T-helper 17 cell (primary cell): ENCODE data around the gene LCN9. TPM values are rescaled to one million over a fixed set of nuclear protein-coding genes. Genes with fewer than 3 reads are reported as not detected.
A peak's percentile ranks its signal among the peaks of the same experiment; 100 is the strongest.
"Not testable (repeated sequence)": the region's sequence is repeated elsewhere in the genome, so short reads cannot be mapped to it uniquely, and the experiment has no call there.

Experiments
- ATAC-seq: fragments of 150-1000 bp; cut with Tn5 transposase; 2 replicates; pipeline ENCODE4 v1.10.0; 2021; ENCODE audit warnings: mild to moderate bottlenecking, moderate library complexity
- DNase-seq, 3 donors: peaks; one replicate each; pipeline versions ENCODE4 v3.0.0 to v3.0.0-alpha.2; 2020 to 2021
- H3K9me3 ChIP-seq: one replicate; pipeline ENCODE4 v1.7.0; 2013; ENCODE audit warnings: low read length, mild to moderate bottlenecking; ENCODE audit not compliant: control insufficient read depth, poor library complexity, severe bottlenecking
- H3K27ac Mint-ChIP-seq: one replicate; pipeline ENCODE4 v1.8.0; 2022; ENCODE audit warnings: mild to moderate bottlenecking, moderate library complexity, mixed read lengths
- H3K27me3 Mint-ChIP-seq: one replicate; pipeline ENCODE4 v1.8.0; 2022; ENCODE audit warnings: mixed read lengths
- H3K36me3 Mint-ChIP-seq: one replicate; pipeline ENCODE4 v1.8.0; 2022; ENCODE audit warnings: low read depth, mixed read lengths
- H3K4me1 Mint-ChIP-seq: one replicate; pipeline ENCODE4 v1.8.0; 2022; ENCODE audit warnings: mild to moderate bottlenecking, mixed read lengths
- H3K4me3 Mint-ChIP-seq: one replicate; pipeline ENCODE4 v1.8.0; 2022; ENCODE audit warnings: mild to moderate bottlenecking, moderate library complexity, mixed read lengths
- total RNA-seq, 4 donors: library from RNA in 2 of 4; stranded (reverse) in 2 of 4; gene quantifications; one replicate each; pipeline ENCODE4 v1.2.3 and lab custom pipeline; 2022 to 2026

The LCN9 gene
- total RNA-seq, 2 donors from 2014 or later = not detected

DNA sequence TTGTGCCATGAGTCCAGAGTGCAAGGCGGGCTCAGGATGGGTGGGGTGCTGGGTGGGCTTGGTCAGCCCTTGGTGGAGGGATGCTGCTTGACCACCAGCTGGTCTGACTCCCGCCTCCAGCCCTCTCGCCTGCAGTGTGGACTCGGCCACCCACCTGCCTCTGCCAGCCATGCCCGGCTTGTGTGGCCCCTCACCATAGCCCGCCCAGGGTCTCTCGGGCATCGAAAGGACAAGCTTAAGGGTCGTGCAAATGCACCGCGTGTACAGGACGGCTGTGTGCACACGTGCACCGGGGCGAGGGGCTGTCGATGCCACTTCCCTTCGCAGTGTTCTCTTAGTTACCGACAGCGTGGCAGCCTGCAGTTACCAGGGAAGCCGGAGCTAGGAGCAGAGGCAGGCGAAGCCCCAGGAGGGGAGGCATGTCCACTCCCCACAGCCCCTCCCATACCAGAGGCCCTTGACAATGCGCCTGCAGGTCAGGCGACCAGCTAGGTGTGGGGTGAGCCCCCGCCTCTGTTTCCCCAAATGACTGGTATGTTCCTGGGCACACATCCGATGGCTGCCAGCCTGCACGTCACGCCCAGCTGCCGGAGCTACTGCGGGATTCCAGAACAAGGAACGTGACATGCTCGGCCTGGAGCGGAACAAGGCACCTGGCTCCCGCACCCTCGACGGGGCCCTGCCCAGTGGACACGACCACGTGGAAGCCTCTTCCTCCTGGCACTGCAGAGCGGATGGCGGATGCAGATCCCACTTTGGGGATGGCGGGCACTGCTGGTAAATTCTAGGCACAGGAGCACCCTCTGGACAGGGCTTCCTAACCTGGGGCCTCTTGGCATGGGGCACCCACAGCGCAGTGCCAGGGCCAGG lies 7.8 kb downstream of the LCN9 start:
- ATAC-seq = no peak
- Mint-ChIP-seq H3K27me3 (peaks cover 4% of the 10 kb centered on the region), H3K4me3 (no peak overlapping the region), H3K27ac (no peak overlapping the region), H3K4me1 (peaks cover 2% of the 10 kb centered on the region), H3K36me3 (no peaks in the 10 kb centered on the region)
- no peaks in the 10 kb centered on the region for H3K9me3 ChIP-seq
- DNase-seq = no peak

DNA sequence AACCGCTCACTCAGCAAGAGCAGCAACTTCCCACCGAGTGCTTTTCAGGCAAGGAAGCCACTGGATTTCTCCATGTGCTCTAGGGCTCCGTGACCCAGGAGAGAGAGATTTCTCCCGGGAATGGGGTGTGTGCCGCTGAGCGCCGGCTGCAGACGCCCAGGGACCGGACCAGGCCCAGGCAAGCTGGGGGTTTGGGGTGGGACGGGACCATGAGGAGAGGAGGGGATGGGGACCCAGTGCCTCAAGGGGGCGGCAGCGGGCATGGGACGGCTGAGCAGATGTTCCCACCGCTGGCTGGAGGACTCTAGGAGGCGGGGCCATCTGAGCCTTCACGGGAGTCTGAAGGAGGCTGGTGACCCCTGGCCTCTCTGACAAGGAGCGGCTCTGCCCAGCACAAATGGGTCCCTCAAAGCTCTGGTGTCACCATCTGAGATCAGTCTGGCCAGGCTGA lies 8.5 kb downstream of the LCN9 start:
- peaks cover 2% of the 10 kb centered on the region for H3K4me1 Mint-ChIP-seq
- peaks cover 4% of the 10 kb centered on the region for H3K27me3 Mint-ChIP-seq

DNA sequence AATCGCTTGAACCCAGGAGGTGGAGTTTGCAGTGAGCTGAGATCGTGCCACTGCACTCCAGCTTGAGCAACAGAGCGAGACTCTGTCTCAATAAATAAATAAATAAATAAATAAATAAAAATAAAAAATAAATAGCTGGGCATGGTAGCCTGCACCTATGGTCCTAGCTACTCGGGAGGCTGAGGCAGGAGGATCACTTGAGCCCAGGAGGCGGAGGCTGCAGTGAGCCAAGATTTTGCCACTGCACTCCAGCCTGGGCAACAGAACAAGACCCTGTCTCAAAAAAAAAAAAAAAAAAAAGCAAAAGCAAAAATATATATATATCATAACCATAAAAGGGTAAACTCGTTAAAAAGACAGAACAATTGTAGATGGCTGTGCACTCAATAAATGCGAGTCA lies 9.7 kb downstream of the LCN9 start:
- not testable (repeated sequence) for H3K27me3 Mint-ChIP-seq, H3K9me3 ChIP-seq, H3K36me3 Mint-ChIP-seq, ATAC-seq, H3K4me1 Mint-ChIP-seq, DNase-seq, H3K27ac Mint-ChIP-seq, H3K4me3 Mint-ChIP-seq

More for the DNA sequence above, 8.5 kb downstream of the LCN9 start:
- no peaks in the 10 kb centered on the region for H3K9me3 ChIP-seq
- DNase-seq (no peak), ATAC-seq (no peak)
- no peak overlapping the region for H3K27ac Mint-ChIP-seq
- H3K4me3 Mint-ChIP-seq = no peak overlapping the region
- H3K36me3 Mint-ChIP-seq = no peaks in the 10 kb centered on the region

DNA sequence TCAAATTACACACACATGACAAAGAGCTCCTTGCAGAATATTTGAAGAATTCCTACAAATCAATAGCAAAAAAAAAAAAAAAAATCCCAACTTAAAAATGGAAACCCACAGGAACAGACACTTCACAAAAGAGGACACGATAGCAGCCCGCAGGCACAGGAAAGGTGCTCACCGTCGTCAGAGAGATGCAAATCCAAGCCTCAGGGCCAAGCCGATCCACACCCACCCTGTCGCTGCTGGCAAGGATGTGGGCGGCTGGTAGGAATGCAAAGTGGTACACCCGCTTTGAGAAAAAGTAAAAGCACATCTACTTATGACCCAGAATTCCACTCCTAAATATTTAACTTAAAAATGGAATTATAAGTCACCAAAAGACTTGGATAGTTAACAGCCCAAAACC lies 10.8 kb downstream of the LCN9 start:
- Mint-ChIP-seq H3K4me1 (peaks cover 2% of the 10 kb centered on the region), H3K27ac (no peak overlapping the region), H3K4me3 (no peak overlapping the region), H3K27me3 (peaks cover 4% of the 10 kb centered on the region), H3K36me3 (no peaks in the 10 kb centered on the region)
- no peaks in the 10 kb centered on the region for H3K9me3 ChIP-seq
- ATAC-seq (no peak), DNase-seq (no peak)

DNA sequence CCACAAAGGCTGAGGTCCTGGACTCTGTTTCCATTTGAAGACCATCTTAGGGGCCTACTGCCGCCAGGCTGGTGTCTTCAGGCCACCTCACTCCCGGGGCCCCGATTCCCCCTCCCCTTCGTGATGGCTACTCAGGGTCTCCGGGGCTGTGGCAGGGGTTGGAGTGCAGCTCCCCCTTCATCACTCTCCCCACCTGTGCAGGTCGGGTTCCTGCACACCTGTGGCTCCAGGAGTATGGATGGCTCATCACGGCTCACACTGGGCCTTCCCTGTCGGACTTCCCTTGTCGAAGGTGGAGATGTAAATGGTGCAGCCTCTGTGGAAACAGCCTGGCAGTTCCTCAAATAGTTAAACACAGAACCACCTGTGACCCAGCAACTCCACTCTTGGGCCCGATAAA lies 11.9 kb downstream of the LCN9 start:
- Mint-ChIP-seq H3K36me3 (no peaks in the 10 kb centered on the region), H3K4me1 (peaks cover 2% of the 10 kb centered on the region), H3K27me3 (peaks cover 4% of the 10 kb centered on the region), H3K4me3 (no peak overlapping the region), H3K27ac (no peak overlapping the region)
- ATAC-seq = no peak
- H3K9me3 ChIP-seq = no peaks in the 10 kb centered on the region
- DNase-seq = no peak

DNA sequence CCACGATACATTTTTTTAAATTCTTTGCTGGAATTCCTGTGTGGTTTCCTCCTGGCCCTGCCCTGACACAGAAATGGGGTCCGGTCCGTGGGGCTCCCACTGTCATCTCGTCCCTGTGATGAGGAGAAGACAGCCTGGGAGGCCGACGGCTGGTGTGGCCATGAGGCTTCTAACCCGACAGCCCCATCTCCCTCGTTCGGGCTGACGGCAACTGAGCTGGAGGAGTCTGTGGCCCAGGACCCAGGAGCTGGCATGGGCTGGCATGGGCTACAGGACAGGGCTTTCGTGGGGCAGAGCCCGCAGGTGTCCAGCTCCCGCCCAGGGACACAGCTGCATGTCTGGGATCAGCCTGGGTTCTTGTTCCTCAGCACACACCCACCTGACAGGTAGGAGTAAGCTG lies 13.8 kb downstream of the LCN9 start:
- DNase-seq (no peak), ATAC-seq (no peak)
- Mint-ChIP-seq H3K27ac (peak overlapping the region; percentile 61), H3K4me1 (peaks cover 4% of the 10 kb centered on the region), H3K36me3 (no peaks in the 10 kb centered on the region), H3K4me3 (no peak overlapping the region), H3K27me3 (peaks cover 9% of the 10 kb centered on the region)
- no peaks in the 10 kb centered on the region for H3K9me3 ChIP-seq

DNA sequence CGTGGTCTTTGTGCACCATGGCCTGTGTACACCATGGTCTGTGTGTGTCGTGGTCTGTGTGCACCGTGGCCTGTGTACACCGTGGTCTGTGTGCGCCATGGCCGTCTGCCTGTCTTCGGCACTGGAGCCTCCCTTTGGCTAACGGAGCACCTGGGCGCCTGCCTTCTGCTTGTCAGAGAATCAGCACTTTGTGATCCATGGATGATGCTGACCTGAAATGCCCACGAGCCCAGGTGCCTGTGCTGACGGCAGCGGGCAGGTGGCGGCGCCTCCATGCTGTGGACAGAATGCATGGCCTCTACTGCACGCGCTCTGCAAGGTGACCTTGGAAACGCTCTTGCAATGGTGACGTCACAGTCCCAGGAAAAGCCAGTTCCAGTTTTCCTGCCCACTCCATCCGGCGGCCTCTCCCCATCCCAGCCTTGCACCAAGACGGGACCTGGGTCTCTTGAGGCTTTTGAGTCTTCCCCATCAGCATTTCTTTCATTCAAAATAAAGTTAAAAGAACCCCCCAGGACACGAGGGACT lies 14.6 kb downstream of the LCN9 start:
- DNase-seq (no peak), ATAC-seq (no peak)
- H3K27ac Mint-ChIP-seq = no peak overlapping the region
- no peak overlapping the region for H3K4me3 Mint-ChIP-seq
- H3K27me3 Mint-ChIP-seq = peaks cover 12% of the 10 kb centered on the region
- H3K4me1 Mint-ChIP-seq = peaks cover 4% of the 10 kb centered on the region
- no peaks in the 10 kb centered on the region for H3K9me3 ChIP-seq
- no peaks in the 10 kb centered on the region for H3K36me3 Mint-ChIP-seq

DNA sequence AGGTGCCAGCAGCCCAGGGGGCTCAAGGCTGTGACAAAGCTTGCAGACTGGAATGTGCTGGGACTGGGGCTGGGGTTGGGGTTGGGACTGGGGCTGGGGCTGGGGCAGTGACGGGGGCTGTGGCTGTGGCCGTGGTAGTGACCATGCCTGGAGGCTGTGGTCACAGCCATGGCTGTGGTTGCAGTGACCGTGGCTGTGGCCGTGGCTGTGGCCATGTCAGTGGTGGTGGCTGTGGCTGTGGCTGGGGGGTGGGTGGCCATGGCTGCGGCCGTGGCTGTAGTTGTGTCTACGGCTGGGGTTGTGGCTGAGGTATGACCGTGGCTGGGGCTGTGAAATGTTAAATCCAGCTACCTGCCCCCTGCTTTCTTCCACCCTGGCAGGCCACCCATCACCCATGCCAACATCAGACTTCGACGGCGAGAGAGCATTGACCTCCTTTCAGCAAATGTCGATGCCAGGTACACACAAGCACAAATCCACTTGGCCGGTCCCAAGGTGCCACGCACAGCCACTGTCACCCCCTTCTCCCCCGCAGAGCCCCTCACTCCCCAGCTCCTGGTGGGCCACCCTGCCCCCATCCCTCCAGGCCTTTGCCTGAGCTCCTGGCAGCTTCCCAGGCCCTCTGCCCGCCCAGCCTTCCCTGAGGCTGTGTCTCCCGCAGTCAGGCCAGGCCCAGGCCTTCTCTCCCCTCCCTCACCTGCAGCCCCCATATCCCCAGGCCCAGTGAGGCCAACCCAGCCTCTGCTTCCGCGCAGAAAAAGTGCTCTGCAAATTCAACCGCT lies 15.3 kb downstream of the LCN9 start:
- no peak for ATAC-seq
- Mint-ChIP-seq H3K27me3 (peaks cover 16% of the 10 kb centered on the region), H3K4me3 (no peak overlapping the region), H3K27ac (no peak overlapping the region), H3K36me3 (no peaks in the 10 kb centered on the region), H3K4me1 (peaks cover 4% of the 10 kb centered on the region)
- no peaks in the 10 kb centered on the region for H3K9me3 ChIP-seq
- DNase-seq = no peak

DNA sequence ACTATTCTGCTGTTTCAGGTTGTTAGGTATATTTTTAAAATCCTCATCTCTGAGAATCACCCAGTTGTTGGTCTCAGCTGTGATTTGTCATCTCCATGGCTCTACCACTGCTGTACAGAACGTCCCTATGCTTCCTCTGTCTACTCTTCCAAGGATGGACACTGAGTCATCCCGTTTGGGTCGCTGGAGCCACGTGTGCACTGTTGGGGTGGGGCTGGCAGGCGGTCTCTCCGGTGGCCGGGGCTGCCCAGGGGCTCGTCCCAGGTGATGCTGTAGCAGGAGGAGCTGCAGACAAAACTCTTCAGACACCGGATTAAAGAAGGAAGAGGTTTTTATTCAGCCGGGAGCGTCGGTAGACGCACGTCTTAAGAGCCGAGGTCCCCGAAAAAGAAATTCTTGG lies 16.9 kb downstream of the LCN9 start:
- Mint-ChIP-seq H3K4me1 (peaks cover 2% of the 10 kb centered on the region), H3K27ac (no peak overlapping the region), H3K4me3 (no peak overlapping the region), H3K27me3 (peaks cover 26% of the 10 kb centered on the region), H3K36me3 (no peaks in the 10 kb centered on the region)
- H3K9me3 ChIP-seq = no peaks in the 10 kb centered on the region
- ATAC-seq (no peak), DNase-seq (no peak)

DNA sequence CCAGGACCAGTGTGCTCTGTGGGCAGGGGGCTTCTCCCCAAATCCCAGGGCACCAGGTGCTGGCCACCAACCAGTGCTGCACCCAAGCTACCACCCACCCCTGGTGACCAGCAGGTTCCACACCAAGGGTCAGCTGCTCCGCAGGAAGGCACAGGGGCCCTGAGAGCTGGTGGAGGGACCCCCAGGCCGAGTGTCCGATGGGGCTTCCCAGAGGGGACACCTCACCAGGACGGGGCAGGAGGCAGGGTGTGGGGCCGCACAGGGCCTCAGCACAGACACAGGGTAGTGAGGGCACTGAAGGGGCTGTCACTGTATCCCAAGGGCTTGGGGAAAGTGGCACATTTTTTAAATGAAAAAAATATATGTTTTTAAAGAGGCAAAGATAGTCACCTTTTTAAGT lies 18.1 kb downstream of the LCN9 start:
- no peaks in the 10 kb centered on the region for H3K36me3 Mint-ChIP-seq
- H3K27me3 Mint-ChIP-seq = peaks cover 27% of the 10 kb centered on the region
- no peak overlapping the region for H3K27ac Mint-ChIP-seq
- DNase-seq = no peak
- no peaks in the 10 kb centered on the region for H3K9me3 ChIP-seq
- no peak for ATAC-seq
- peaks cover 2% of the 10 kb centered on the region for H3K4me1 Mint-ChIP-seq
- H3K4me3 Mint-ChIP-seq = no peak overlapping the region

DNA sequence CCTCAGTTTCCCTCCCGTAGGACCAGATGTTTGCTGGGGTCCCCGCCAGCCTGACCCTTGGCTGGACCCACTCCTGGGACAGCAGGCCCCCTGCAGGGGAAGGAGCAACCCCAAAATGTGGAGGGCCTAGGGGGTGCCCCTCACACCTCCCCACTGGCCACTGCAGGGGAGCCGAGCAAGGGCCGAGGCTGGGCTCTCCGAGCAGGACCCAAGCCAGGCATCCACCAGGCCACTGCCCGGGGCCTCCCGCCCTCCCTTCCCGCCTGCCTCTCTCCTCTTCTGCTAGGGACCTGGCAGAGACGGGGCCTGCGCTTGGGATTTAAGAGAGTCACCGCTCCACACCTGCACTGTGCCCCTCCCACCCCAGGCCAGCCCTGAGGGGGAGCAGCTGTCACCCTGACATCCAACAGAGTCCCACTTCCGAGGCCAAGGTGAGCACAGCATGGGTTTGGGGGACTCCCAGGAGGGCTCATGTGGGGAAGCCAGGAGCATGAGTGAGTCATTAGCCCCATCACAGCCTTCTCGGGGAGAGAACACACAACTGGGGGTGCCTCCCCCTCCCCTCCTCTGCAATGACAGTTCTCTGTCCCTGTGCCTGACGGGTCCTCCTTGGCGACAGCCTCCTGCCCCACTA lies 20.4 kb downstream of the LCN9 start:
- H3K4me3 Mint-ChIP-seq = no peak overlapping the region
- H3K27me3 Mint-ChIP-seq = peaks cover 30% of the 10 kb centered on the region
- ATAC-seq = no peak
- no peaks in the 10 kb centered on the region for H3K9me3 ChIP-seq
- peaks cover 2% of the 10 kb centered on the region for H3K4me1 Mint-ChIP-seq
- H3K27ac Mint-ChIP-seq = no peak overlapping the region
- DNase-seq = no peak
- no peaks in the 10 kb centered on the region for H3K36me3 Mint-ChIP-seq

DNA sequence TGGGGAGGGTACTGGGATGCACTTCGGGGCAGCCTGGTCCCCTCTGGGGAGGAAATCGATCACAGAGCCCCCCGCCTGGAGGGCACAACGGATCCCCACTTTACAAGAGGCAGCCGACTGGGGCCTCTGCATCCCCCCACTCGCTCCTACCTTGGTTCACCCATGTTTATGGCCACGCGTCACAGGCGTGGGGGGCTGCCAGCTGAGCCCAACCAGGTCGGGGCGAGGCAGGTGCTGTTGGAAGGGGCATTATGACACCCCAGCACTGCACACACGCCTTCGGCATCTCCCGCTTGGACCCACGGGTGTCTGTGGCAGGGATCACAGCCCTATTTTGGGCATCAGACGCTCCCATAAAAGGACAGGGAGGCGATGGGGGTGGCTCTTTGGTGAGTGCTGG lies 21.6 kb downstream of the LCN9 start:
- H3K36me3 Mint-ChIP-seq = no peaks in the 10 kb centered on the region
- no peaks in the 10 kb centered on the region for H3K9me3 ChIP-seq
- DNase-seq = no peak
- H3K27ac Mint-ChIP-seq = no peak overlapping the region
- no peak overlapping the region for H3K4me3 Mint-ChIP-seq
- H3K4me1 Mint-ChIP-seq = peaks cover 2% of the 10 kb centered on the region
- peaks cover 30% of the 10 kb centered on the region for H3K27me3 Mint-ChIP-seq
- ATAC-seq = no peak

DNA sequence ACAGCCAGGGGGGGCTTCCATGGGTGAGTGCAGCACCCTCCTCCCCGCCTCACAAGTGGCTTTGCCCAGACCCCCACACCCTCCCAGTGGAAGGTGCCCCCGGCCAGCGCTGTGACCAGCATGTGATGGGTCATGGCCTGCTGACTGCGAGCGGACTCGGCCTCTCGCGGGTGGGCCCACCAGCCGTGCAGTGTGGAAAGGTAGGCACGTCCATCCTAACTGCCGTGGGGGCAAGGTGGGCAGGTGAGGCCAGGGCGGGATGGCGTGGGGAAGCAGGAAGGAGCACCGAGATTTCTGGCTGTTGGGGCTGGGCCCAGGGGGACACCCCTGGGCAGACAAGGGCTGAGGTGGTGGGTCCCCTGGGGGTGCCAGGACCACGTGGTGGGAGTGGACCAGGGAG lies 24.1 kb downstream of the LCN9 start:
- H3K4me3 Mint-ChIP-seq = no peak overlapping the region

More for the DNA sequence above, 24.1 kb downstream of the LCN9 start:
- ATAC-seq = no peak
- no peak for DNase-seq
- no peaks in the 10 kb centered on the region for H3K9me3 ChIP-seq
- peaks cover 2% of the 10 kb centered on the region for H3K36me3 Mint-ChIP-seq
- H3K4me1 Mint-ChIP-seq = peaks cover 2% of the 10 kb centered on the region
- H3K27ac Mint-ChIP-seq = no peak overlapping the region
- H3K27me3 Mint-ChIP-seq = peaks cover 28% of the 10 kb centered on the region
